ENCODE measurements around the gene ZNF234.

GRCh38 chr19:44180968-44181367 is 39.6 kb downstream of the ZNF234 start:
- TF ChIP-seq ARNTL (CRISPR knock-in tag; IDR thresholded peaks at IDR 0.05; ENCODE audit: borderline replicate concordance, low read depth): no peak
- TF ChIP-seq ZFP3 (CRISPR knock-in tag; IDR thresholded peaks at IDR 0.05): no peak
- no peak for TF ChIP-seq ZNF70 (CRISPR knock-in tag; IDR thresholded peaks at IDR 0.05)
- no peak for TF ChIP-seq SNAI2 (CRISPR knock-in tag; IDR thresholded peaks at IDR 0.05)
- no peak for TF ChIP-seq GLIS3 (CRISPR knock-in tag; IDR thresholded peaks at IDR 0.05)
- no peak for TF ChIP-seq PATZ1 (CRISPR knock-in tag; IDR thresholded peaks at IDR 0.05; ENCODE audit: borderline replicate concordance)
- no peak for TF ChIP-seq CSRNP3 (CRISPR knock-in tag; IDR thresholded peaks at IDR 0.05)
- no peak for TF ChIP-seq PPARA (CRISPR knock-in tag; IDR thresholded peaks at IDR 0.05; ENCODE audit: borderline replicate concordance)
- TF ChIP-seq CREB5 (CRISPR knock-in tag; IDR thresholded peaks at IDR 0.05; ENCODE audit: low read depth): no peak
- TF ChIP-seq POU6F1 (CRISPR knock-in tag; IDR thresholded peaks at IDR 0.05; ENCODE audit: borderline replicate concordance, low read depth): no peak

Data from SK-N-SH treated with all-trans-retinoic acid at 6 μM for 48 hours (cell line).